HG03571 (cell line): ENCODE data around the gene RBMS3.
"Not testable (repeated sequence)": the region's sequence is repeated elsewhere in the genome, so short reads cannot be mapped to it uniquely, and the experiment has no call there.

Source experiments
- ATAC-seq: cut with Tn5 transposase; IDR thresholded peaks from one replicate; pipeline ENCODE4 v1.9.1; 2021; ENCODE audit not compliant: unreplicated experiment

The RBMS3 gene

GRCh38 chr3:29473481-29474170 is 192.8 kb downstream of the RBMS3 start:
- not testable (repeated sequence) for ATAC-seq

GRCh38 chr3:29475305-29475840 is 194.5 kb downstream of the RBMS3 start:
- no peak for ATAC-seq

- no peak for ATAC-seq
These were observed 195.0 kb downstream of the RBMS3 start for GRCh38 chr3:29475854-29476253.

- no peak for ATAC-seq
These were observed 197.7 kb downstream of the RBMS3 start for GRCh38 chr3:29478611-29479010.

- no peak for ATAC-seq
These were observed 200.4 kb downstream of the RBMS3 start for GRCh38 chr3:29481249-29481648.

- ATAC-seq = no peak
These were observed 201.3 kb downstream of the RBMS3 start for GRCh38 chr3:29481969-29482767.

GRCh38 chr3:29484633-29485032 is 203.8 kb downstream of the RBMS3 start:
- no peak for ATAC-seq

- no peak for ATAC-seq
These were observed 205.2 kb downstream of the RBMS3 start for GRCh38 chr3:29486096-29486495.

GRCh38 chr3:29486917-29487316 is 206.0 kb downstream of the RBMS3 start:
- no peak for ATAC-seq

- no peak for ATAC-seq
These were observed 208.1 kb downstream of the RBMS3 start for GRCh38 chr3:29488922-29489321.

GRCh38 chr3:29493109-29493508 is 212.2 kb downstream of the RBMS3 start:
- no peak for ATAC-seq

GRCh38 chr3:29494305-29495036 is 213.6 kb downstream of the RBMS3 start:
- ATAC-seq = no peak

GRCh38 chr3:29497282-29497681 is 216.4 kb downstream of the RBMS3 start:
- ATAC-seq = no peak

GRCh38 chr3:29502771-29503170 is 221.9 kb downstream of the RBMS3 start:
- ATAC-seq = no peak

- no peak for ATAC-seq
These were observed 222.4 kb downstream of the RBMS3 start for GRCh38 chr3:29503314-29503713.

- no peak for ATAC-seq
These were observed 223.1 kb downstream of the RBMS3 start for GRCh38 chr3:29503958-29504357.

GRCh38 chr3:29506502-29506901 is 225.6 kb downstream of the RBMS3 start:
- no peak for ATAC-seq

- no peak for ATAC-seq
These were observed 230.8 kb downstream of the RBMS3 start for GRCh38 chr3:29511701-29512100.

- no peak for ATAC-seq
These were observed 231.8 kb downstream of the RBMS3 start for GRCh38 chr3:29512641-29513040.

GRCh38 chr3:29513236-29513635 is 232.4 kb downstream of the RBMS3 start:
- no peak for ATAC-seq

- no peak for ATAC-seq
These were observed 233.3 kb downstream of the RBMS3 start for GRCh38 chr3:29514170-29514569.
